LNCaP clone FGC (cell line): ENCODE results near the gene SULF2.
"Not testable (repeated sequence)": the region's sequence is repeated elsewhere in the genome, so short reads cannot be mapped to it uniquely, and the experiment has no call there.

Experiments used
- DNase-seq: peaks from one replicate; pipeline ENCODE4 v3.0.0-alpha.2; 2011; ENCODE audit warnings: low read depth
- H3K4me3 ChIP-seq: 2 replicates; pipeline ENCODE4 v1.5.1; 2011; ENCODE audit warnings: mild to moderate bottlenecking, low read depth, low read length, control low read depth
- TF ChIP-seq, protein P1 (sequence below): IDR thresholded peaks from 2 replicates; pipeline ENCODE4 v1.5.1; 2012; ENCODE audit warnings: mild to moderate bottlenecking; ENCODE audit not compliant: control insufficient read depth, insufficient read depth; ENCODE audit errors: extremely low read depth

The SULF2 gene

GRCh38 chr20:47810721-47811347, 25.6 kb upstream of the SULF2 start:
- no peak for DNase-seq
- H3K4me3 ChIP-seq, result no peak overlapping the region
- TF ChIP-seq, protein P1, sequence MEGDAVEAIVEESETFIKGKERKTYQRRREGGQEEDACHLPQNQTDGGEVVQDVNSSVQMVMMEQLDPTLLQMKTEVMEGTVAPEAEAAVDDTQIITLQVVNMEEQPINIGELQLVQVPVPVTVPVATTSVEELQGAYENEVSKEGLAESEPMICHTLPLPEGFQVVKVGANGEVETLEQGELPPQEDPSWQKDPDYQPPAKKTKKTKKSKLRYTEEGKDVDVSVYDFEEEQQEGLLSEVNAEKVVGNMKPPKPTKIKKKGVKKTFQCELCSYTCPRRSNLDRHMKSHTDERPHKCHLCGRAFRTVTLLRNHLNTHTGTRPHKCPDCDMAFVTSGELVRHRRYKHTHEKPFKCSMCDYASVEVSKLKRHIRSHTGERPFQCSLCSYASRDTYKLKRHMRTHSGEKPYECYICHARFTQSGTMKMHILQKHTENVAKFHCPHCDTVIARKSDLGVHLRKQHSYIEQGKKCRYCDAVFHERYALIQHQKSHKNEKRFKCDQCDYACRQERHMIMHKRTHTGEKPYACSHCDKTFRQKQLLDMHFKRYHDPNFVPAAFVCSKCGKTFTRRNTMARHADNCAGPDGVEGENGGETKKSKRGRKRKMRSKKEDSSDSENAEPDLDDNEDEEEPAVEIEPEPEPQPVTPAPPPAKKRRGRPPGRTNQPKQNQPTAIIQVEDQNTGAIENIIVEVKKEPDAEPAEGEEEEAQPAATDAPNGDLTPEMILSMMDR, result no peak

DNA sequence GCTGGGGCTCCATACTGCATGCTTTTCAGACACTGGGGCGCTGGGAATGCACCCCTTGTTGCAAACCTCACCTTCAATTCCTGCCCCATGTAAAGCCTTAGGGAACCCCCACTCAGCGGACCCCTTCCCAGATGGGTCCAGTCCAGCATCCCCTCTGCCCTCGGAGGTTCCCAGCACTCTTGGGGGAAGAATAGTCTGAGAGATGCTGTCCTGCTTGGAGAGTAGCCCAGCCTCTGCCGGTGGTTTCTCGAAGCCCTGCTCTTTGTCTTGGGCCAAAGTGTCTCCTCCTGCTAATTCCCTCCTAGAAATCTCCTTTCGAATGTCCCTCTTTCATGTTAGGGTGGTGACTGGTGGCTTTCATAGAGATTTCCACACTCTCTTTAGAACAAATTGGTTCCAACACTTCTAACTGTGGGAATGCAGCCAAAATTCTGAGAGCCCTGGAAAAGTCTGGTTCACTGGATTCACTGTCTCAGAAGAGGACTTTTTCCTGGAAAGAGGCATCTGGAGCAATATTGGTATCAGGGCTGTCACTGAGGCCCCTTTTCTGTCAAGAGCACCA, 24.9 kb upstream of the SULF2 start:
- DNase-seq, result no peak
- TF ChIP-seq, protein P1, result no peak
- H3K4me3 ChIP-seq, result no peak overlapping the region

DNA sequence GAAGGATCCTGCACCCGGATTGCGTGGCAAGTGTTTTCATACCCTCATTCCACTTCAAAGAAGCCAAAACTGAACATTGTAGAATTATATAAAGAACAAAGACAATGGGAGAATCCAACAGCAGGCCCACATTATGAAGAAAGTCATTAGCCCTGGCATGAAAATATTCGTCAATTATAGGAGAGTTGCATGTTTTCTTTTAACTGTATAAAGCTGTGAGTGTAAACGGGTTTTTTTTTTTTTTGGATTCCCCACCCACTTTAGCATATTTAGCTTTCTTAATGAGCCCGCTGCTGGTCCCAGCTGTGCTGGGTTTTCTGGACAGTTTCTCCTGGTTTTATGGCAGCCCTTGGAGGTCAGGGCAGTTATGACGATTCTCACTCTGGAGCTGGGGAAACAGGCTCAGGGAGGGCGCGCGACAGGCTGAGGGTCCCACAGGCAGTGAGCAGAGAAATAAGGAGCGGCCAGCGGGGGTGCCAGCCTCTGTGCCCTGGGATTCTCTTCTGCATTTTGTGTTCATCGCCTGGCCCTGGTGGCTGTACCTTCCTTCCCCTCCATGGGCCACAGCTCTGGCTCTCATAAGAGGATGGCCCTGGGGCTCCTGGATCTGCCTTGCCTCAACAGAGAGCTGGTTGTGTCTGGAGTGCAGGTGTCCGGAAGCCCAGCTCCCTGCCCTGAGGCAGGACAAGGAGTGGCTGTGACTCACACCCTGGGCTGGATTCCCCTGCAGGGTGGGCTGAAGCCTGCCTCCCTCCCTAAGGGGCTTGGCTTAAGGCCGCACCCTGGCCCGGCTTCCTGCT, 24.1 kb upstream of the SULF2 start:
- H3K4me3 ChIP-seq, result no peak overlapping the region
- TF ChIP-seq, protein P1, result no peak
- DNase-seq, result no peak

GRCh38 chr20:47805951-47806350, 20.7 kb upstream of the SULF2 start:
- TF ChIP-seq, protein P1, result no peak
- DNase-seq, result no peak
- H3K4me3 ChIP-seq, result no peak overlapping the region

DNA sequence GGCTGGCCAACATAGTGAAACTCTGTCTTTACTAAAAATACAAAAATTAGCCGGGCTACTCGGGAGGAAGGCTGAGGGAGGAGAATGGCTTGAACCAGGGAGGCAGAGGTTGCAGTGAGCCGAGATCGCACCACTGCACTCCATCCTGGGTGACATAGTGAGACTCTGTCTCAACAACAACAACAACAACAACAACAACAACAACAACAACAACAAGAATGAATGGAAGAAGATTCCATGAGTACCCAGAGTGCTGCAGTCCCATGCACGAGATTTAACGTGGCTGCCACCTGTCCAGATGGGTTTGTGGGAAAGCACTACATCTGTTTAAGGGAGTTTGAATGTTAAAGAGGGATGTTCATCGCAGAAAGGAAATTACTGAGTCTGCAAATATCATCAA, 19.7 kb upstream of the SULF2 start:
- not testable (repeated sequence) for H3K4me3 ChIP-seq, DNase-seq

- DNase-seq, H3K4me3 ChIP-seq: not testable (repeated sequence)
Measured at GRCh38 chr20:47804224-47804825, 19.0 kb upstream of the SULF2 start.

- TF ChIP-seq, protein P1, result no peak
- H3K4me3 ChIP-seq, result no peak overlapping the region
- DNase-seq, result no peak
Measured at GRCh38 chr20:47802975-47803374, 17.7 kb upstream of the SULF2 start.
